SU-DHL-6 (cell line): ENCODE measurements around the gene NEIL1.
"Not testable (repeated sequence)": the region's sequence is repeated elsewhere in the genome, so short reads cannot be mapped to it uniquely, and the experiment has no call there.

ENCODE experiments used
- H2AFZ ChIP-seq: fragments of 200-600 bp; sonication (generic); 2 replicates; pipeline ENCODE4 v1.6.1; 2014; ENCODE audit warnings: low read depth, mild to moderate bottlenecking, moderate library complexity, mixed read lengths, antibody characterized with exemption, low read length; ENCODE audit not compliant: severe bottlenecking
- H3F3A ChIP-seq: fragments of 200-600 bp; shearing (Covaris generic); 2 replicates; pipeline ENCODE4 v1.6.0; 2016; ENCODE audit warnings: antibody characterized with exemption, mild to moderate bottlenecking; ENCODE audit not compliant: insufficient read depth
- H3K27ac ChIP-seq: fragments of 200-600 bp; sonication (generic); 2 replicates; pipeline ENCODE4 v1.5.1; 2016; ENCODE audit warnings: low read depth, mild to moderate bottlenecking, low read length, moderate library complexity, mixed read lengths
- H3K27me3 ChIP-seq: fragments of 200-600 bp; sonication (generic), shearing (Covaris generic); 2 replicates; pipeline ENCODE4 v1.6.0; 2014; ENCODE audit warnings: mild to moderate bottlenecking, low read length
- H3K36me3 ChIP-seq: fragments of 200-600 bp; sonication (generic); 2 replicates; pipeline ENCODE4 v1.6.1; 2014; ENCODE audit warnings: mild to moderate bottlenecking, low read length, mixed read lengths
- H3K4me2 ChIP-seq: fragments of 300-600, 200-600 bp; shearing (Covaris generic), sonication (generic); 2 replicates; pipeline ENCODE4 v1.6.0; 2014; ENCODE audit warnings: low read length, low read depth, mild to moderate bottlenecking; ENCODE audit not compliant: poor library complexity, severe bottlenecking
- H3K4me3 ChIP-seq: fragments of 200-600 bp; sonication (generic); 2 replicates; pipeline ENCODE4 v1.5.1; 2014; ENCODE audit warnings: antibody characterized with exemption, low read length, mild to moderate bottlenecking, mixed read lengths; ENCODE audit not compliant: insufficient read depth, poor library complexity, severe bottlenecking
- H3K79me2 ChIP-seq: fragments of 200-600 bp; sonication (generic); 2 replicates; pipeline ENCODE4 v1.6.1; 2014; ENCODE audit warnings: mild to moderate bottlenecking, low read length, moderate library complexity; ENCODE audit not compliant: insufficient read depth
- H3K9ac ChIP-seq: fragments of 200-600 bp; sonication (generic); 2 replicates; pipeline ENCODE4 v1.7.0; 2014; ENCODE audit warnings: mild to moderate bottlenecking, low read length
- H3K9me2 ChIP-seq: fragments of 200-600 bp; sonication (generic); replicated peaks from 2 replicates; pipeline ENCODE4 v1.6.1; 2014; ENCODE audit warnings: low read length; ENCODE audit not compliant: insufficient read depth
- H3K9me3 ChIP-seq: fragments of 200-600 bp; sonication (generic); 2 replicates; pipeline ENCODE4 v1.6.1; 2014; ENCODE audit warnings: low read length, mixed read lengths; ENCODE audit not compliant: insufficient read depth
- H4K20me1 ChIP-seq: fragments of 200-600 bp; sonication (generic); 2 replicates; pipeline ENCODE4 v1.6.1; 2014; ENCODE audit warnings: low read depth, mild to moderate bottlenecking, antibody characterized with exemption, low read length, moderate library complexity, mixed read lengths
- EZH2phosphoT487 ChIP-seq: fragments of 200-600 bp; sonication (generic), shearing (Covaris generic); conservative IDR thresholded peaks from 2 replicates; pipeline ENCODE4 v1.6.1; 2018; ENCODE audit warnings: mild to moderate bottlenecking, antibody characterized with exemption, low read length, moderate library complexity, mixed read lengths
- TF ChIP-seq, protein P1 (sequence below): fragments of 200-600 bp; sonication (generic); IDR thresholded peaks from one replicate; pipeline ENCODE4 v1.5.1; 2017; ENCODE audit warnings: antibody characterized with exemption, mild to moderate bottlenecking, low read length, moderate library complexity; ENCODE audit not compliant: insufficient read depth, poor library complexity, severe bottlenecking

The NEIL1 gene

DNA sequence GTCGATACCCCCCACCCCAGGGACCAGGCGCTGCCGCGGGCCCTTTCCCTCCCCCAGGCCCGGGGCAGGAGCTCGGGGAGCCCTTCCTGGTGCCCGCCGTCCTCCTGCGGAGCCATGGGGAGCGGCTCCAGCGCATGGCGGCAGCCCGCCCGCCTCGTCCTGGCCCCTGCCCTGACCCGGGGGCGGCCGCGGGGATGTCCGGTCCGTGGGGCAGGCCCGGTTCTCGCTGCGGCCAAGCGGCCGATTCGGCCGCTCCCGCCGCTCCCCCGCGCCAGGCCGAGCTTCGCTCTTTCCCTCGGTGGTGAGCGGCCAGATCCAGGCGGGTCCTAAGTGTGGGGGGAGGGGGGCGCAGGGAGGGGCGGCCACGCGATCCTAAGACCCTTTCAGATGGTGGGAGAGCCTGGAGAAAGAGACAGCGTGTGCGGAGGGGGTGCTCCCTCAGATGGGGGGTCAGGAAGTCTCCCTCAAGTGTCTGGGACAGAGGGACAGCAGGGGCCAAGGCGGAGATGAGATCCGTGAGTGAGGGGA, 1.3 kb downstream of the NEIL1 start:
- H2AFZ ChIP-seq: no peak overlapping the region
- H3K4me3 ChIP-seq: peak overlapping the region; percentile 66
- H3K4me2 ChIP-seq: peak overlapping the region; percentile 73
- H3F3A ChIP-seq: peaks cover 16% of the 10 kb centered on the region
- H3K27me3 ChIP-seq: no peaks in the 10 kb centered on the region
- no peaks in the 10 kb centered on the region for H4K20me1 ChIP-seq
- H3K9me2 ChIP-seq: no peaks in the 10 kb centered on the region
- H3K9me3 ChIP-seq: peaks cover 14% of the 10 kb centered on the region; the same call in 1 of the 2 replicates
- no peaks in the 10 kb centered on the region for H3K36me3 ChIP-seq
- no peak overlapping the region for H3K27ac ChIP-seq
- TF ChIP-seq, protein P1, sequence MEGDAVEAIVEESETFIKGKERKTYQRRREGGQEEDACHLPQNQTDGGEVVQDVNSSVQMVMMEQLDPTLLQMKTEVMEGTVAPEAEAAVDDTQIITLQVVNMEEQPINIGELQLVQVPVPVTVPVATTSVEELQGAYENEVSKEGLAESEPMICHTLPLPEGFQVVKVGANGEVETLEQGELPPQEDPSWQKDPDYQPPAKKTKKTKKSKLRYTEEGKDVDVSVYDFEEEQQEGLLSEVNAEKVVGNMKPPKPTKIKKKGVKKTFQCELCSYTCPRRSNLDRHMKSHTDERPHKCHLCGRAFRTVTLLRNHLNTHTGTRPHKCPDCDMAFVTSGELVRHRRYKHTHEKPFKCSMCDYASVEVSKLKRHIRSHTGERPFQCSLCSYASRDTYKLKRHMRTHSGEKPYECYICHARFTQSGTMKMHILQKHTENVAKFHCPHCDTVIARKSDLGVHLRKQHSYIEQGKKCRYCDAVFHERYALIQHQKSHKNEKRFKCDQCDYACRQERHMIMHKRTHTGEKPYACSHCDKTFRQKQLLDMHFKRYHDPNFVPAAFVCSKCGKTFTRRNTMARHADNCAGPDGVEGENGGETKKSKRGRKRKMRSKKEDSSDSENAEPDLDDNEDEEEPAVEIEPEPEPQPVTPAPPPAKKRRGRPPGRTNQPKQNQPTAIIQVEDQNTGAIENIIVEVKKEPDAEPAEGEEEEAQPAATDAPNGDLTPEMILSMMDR: no peak
- no peak for TF ChIP-seq EZH2phosphoT487
- H3K9ac ChIP-seq: peak overlapping the region; percentile 54
- H3K79me2 ChIP-seq: no peaks in the 10 kb centered on the region

GRCh38 chr15:75348562-75349350, 1.9 kb downstream of the NEIL1 start:
- H3K79me2 ChIP-seq: no peaks in the 10 kb centered on the region
- H3K4me3 ChIP-seq: no peak overlapping the region
- H3F3A ChIP-seq: peaks cover 16% of the 10 kb centered on the region
- H3K36me3 ChIP-seq: no peaks in the 10 kb centered on the region
- H2AFZ ChIP-seq: no peak overlapping the region
- no peaks in the 10 kb centered on the region for H3K9me2 ChIP-seq
- H3K27ac ChIP-seq: no peak overlapping the region
- H3K27me3 ChIP-seq: no peaks in the 10 kb centered on the region
- TF ChIP-seq EZH2phosphoT487: no peak
- TF ChIP-seq, protein P1: no peak
- H4K20me1 ChIP-seq: no peaks in the 10 kb centered on the region
- H3K4me2 ChIP-seq: peak overlapping the region; percentile 73
- no peak overlapping the region for H3K9ac ChIP-seq
- H3K9me3 ChIP-seq: peaks cover 14% of the 10 kb centered on the region; the same call in 1 of the 2 replicates

DNA sequence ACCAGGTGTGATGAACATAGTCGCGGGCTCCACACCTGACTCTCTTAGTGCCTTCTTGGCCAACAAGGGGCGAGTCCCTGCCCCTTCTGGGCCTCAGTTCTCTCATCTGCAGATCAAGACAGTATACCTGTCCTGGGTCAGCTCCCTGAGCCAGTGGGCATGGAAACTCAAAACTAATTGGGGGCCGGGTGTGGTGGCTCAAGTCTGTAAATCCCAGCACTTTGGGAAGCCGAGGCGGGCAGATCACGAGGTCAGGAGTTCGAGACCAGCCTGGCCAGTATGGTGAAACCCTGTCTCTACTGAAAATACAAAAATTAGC, 2.5 kb downstream of the NEIL1 start:
- H3K9ac ChIP-seq: not testable (repeated sequence)

More for the DNA sequence above, 2.5 kb downstream of the NEIL1 start:
- not testable (repeated sequence) for H4K20me1 ChIP-seq, H3K9me2 ChIP-seq, H2AFZ ChIP-seq, H3K4me3 ChIP-seq, H3K36me3 ChIP-seq, H3K27me3 ChIP-seq, H3K79me2 ChIP-seq
- peak overlapping the region; percentile 61 for H3K27ac ChIP-seq
- H3F3A ChIP-seq: peaks cover 16% of the 10 kb centered on the region
- H3K9me3 ChIP-seq: peaks cover 14% of the 10 kb centered on the region; the same call in 1 of the 2 replicates
- peak overlapping the region; percentile 33 for H3K4me2 ChIP-seq
